NCI-H1105 treated with DMSO at 0.1 percent for 48 hours (cell line): ENCODE results near the gene RIMBP3C.
A peak's percentile ranks its signal among the peaks of the same experiment; 100 is the strongest.
"Not testable (repeated sequence)": the region's sequence is repeated elsewhere in the genome, so short reads cannot be mapped to it uniquely, and the experiment has no call there.

Experiments
- DNase-seq: peaks from one replicate; lab custom pipeline; 2025; lab: John Stamatoyannopoulos, UW

RIMBP3C gene, protein sequence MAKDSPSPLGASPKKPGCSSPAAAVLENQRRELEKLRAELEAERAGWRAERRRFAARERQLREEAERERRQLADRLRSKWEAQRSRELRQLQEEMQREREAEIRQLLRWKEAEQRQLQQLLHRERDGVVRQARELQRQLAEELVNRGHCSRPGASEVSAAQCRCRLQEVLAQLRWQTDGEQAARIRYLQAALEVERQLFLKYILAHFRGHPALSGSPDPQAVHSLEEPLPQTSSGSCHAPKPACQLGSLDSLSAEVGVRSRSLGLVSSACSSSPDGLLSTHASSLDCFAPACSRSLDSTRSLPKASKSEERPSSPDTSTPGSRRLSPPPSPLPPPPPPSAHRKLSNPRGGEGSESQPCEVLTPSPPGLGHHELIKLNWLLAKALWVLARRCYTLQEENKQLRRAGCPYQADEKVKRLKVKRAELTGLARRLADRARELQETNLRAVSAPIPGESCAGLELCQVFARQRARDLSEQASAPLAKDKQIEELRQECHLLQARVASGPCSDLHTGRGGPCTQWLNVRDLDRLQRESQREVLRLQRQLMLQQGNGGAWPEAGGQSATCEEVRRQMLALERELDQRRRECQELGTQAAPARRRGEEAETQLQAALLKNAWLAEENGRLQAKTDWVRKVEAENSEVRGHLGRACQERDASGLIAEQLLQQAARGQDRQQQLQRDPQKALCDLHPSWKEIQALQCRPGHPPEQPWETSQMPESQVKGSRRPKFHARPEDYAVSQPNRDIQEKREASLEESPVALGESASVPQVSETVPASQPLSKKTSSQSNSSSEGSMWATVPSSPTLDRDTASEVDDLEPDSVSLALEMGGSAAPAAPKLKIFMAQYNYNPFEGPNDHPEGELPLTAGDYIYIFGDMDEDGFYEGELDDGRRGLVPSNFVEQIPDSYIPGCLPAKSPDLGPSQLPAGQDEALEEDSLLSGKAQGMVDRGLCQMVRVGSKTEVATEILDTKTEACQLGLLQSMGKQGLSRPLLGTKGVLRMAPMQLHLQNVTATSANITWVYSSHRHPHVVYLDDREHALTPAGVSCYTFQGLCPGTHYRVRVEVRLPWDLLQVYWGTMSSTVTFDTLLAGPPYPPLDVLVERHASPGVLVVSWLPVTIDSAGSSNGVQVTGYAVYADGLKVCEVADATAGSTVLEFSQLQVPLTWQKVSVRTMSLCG (N-terminal part only)

DNA sequence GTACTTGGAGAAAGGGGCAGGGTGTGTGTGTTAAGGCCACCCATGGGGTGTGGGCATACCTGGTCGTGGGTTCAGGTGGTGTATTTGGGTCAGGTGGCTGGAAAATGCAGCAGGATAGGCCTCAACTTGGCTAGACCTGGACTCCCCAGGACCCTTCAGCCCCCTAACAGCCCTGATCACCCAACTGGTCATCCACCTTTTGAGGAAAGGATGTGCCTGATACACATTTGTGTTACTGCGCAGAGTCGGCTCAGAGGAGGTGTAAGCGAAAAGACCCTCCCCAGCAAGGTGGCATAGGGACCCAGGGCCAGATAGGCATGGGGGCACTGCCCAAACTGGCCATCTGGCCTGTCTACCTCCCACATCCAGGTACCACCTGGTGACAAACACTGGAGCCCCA, at the start of gene RIMBP3C:
TSS of gene RIMBP3C (minus strand) at position 101 of the 400 bp plus-strand sequence. CDS start 485 bp downstream, outside the sequence.
- not testable (repeated sequence) for DNase-seq

DNA sequence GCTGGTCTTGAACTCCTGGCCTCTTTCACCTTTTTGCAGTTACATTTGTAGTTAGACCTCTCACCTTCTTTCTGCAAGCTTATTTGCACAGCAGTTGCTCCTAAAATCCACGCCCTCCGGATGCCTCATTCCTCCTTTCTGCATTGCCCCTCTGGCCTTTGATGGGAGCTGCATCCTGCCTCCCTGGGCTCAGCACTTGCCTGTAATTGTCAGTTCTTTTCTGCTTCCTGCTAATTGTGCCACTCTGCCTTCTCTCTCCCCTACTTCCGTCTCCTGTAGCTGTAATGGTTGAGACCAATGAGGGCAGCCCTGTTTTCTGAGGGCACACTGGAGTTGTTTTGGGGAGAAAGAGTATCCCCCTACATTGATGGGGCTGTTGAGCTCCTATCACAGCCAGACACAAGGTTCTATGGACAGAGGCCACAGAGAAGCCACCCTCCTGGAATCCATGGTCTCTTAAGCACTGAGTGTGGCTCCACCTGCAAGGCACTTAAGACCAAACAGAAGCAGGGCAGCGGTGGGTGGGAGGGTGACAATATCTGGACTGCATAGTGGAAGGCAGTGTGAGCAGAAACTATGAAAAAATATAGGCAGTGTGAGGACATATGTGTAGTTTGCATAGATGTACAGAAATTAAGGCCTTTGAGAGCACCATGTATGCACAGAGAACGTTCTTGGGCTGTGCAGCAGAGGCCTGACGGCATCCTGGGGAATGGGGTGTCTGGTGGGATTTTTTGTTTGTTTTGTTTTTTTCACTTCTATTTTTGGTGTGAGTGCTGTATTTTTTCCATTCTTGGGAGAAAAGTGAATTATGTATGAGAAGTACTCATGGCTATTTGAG, 48.0 kb upstream of the RIMBP3C start:
- no peak for DNase-seq

DNA sequence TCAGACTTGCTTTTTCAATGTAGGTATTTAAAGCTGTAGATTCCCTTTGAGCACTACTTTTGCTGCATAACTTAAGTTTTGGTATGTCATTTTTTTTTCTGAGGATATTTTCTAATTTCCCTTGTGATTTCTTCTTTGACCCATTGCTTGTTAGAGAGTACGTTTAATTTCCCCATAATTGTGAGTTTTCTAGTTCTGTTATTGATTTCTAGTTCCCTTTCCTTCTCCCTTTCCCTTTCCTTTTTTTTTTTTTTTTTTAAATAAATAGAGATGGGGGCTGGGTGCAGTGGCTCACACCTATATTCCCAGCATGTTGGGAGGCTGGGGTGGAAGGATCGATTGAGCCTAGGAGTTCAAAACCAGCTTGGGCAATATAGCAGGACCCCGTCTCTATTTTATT, 47.0 kb upstream of the RIMBP3C start:
- DNase-seq: no peak

DNA sequence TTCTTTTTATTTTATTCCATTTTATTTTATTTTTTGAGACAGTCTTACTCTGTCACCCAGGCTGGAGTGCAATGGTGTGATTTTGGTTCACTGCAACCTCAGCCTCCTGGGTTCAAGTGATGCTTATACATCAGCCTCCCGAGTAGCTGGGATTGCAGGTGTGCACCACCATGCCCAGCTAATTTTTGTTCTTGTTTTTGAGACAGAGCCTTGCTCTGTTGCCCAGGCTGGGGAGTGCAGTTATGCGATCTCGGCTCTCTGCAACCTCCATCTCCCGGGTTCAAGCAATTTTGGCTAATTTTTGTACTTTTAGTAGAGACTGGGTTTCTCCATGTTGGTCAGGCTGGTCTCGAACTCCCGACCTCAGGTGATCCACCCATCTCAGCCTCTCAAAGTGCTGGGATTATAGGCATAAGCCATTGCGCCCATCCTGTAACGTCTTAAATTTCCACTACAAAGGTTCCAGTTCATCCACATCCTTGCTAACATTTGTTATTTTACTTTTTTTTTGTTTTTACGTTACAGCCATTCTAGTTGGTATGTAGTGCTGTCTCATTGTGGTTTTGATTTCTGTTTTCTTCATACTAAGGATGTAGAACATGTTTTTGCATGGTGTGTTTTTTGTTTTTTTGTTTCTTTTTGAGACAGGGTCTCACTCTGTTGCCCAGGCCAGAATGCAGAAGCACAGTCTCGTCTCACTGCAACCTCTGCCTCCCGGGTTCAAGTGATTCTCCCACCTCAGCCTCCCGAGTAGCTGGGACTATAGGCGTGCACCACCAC, 45.3 kb upstream of the RIMBP3C start:
- not testable (repeated sequence) for DNase-seq

DNA sequence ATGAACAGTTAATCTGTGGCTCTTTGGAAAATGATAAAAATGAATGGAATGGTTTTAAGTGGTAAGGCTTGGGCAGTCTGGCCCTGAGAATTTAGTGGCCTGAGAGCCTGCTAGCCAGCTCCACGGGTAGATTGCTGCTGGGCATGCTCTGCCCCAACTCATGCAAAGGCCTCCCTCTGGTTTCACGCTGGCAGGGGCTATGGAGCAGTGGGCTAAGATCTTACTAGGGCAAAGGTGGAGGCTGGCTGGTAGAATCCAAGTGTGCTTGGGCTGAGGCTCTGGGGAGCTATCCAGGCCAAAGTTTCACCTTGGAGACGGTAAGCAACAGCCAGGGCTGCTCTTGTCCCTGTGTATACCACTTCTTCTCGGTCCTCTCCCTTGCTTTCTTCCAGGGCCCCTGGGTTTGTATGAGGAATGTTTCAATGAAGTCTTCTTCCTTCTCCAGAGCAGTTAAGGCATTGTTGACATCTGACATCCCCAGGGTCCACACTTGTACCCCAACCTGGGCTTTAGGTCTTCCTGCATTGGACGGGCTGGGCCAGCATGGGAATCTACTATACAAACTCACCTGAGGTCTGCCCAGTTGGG, 43.7 kb upstream of the RIMBP3C start:
- DNase-seq: no peak

DNA sequence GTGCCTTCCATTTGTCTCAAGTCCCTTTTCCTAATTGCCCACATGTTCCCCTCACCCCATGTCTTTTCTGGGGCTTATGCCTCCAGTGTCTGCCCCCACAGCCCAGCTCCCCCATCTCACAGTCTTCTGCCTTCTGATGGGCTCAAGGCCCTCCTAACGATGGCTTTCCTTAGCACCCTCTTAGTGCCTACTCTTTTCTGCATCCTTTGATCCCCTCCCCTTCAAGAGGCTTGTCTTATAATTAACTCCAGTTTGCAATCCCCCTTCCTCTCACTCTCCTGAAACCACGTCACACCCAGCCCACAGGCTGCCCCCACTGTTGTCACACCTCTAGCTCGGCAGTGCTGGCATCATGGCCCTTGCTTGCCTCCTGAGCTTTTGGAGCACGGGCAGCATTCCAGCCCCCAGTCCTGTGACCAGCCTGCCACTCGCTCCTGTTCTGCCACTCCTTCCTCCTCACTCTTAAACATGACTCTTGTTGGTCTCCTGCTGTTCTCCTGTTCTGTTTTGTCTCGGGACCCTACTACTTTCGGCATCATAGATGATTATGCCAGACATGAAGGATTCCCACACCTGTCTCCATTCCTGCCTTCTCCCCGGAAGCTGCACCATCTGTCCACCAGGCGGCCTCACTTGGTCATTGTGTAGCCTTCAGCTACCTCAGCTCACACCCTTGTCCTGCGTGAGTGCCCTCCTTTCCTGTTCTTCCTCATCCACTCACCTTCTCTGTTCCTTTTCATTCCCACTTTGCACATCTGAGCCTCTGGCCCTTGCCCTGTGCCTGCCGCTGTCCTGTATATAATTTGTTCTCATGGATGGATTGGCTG, 42.4 kb upstream of the RIMBP3C start:
- DNase-seq: no peak

DNA sequence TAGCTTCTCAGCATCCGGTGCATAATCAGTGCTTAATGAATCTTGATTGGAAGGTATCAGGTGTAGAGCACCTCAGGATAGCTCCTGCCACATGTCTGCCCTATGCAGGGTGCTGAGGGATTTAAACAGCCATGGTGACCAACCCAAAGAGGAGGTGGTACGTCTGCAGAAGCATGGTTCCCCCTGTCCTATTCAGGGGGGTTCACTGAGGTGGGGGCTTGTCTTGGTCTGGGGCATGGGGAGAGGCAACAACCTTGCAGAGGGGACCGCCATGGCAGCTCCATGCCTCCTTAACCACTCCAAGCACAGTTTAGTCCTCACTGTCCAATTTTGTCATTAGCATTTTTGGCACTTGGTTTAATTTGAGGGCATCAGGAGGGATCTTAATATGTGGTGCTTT, 41.2 kb upstream of the RIMBP3C start:
- no peak for DNase-seq

DNA sequence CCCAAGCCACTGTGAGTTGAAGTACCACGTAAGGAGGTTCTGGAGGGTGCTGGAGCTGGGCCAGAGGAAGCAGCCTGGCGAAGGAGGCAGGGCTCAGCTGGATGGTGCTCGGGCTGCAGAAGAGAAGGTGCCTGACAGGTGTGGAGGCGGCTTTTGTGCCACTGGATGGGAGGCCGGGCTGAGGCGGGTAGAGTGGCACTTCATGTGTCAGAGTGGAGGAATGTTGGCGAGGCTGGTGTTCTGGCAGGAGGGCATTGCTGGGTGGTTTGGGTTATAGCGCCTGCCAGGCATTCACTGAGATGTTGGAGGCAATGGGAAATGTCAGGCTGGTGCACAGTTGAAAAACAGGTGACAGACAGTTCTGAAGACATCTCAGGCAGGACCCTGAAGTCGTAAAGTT, 40.4 kb upstream of the RIMBP3C start:
- no peak for DNase-seq

DNA sequence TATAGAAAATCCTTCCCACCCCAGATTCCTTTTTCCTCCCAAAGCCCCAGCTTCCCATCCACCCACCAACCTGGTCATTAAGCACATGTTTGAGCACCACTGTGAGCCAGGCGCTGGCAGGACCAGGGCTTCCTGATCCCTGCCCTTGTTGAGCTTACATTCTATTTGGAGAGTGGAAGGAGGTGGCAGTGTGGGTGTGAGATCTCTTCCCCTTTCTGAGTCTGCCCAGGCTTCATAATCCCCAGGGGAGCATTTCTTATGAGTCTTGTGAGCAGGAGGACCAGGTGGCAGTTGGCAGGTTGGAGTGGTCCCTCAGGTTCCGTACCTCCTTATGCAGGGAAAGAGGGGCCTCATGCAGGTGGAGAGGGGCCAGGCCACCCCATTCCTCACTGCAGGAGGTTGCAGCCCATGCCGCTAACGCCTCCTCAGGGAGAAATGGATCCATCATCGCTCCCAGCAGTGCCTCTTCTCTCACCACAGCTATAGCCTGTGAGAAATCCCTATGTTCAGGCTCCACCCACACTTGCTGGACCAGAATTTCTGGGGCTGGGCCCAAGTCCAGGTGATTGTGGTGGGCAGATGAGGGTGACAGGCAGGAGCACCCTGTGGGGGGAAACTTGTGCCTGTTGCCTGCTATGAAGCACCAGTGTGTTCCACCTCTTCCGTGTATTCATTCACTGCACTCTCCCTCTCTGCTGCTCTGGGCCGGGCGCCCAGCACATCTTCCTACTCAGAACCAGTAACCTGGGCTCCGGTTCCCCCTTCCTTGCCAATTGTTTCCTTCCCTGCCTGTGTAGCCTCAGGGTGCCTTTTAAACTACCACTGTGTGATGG, 39.8 kb upstream of the RIMBP3C start:
- no peak for DNase-seq

DNA sequence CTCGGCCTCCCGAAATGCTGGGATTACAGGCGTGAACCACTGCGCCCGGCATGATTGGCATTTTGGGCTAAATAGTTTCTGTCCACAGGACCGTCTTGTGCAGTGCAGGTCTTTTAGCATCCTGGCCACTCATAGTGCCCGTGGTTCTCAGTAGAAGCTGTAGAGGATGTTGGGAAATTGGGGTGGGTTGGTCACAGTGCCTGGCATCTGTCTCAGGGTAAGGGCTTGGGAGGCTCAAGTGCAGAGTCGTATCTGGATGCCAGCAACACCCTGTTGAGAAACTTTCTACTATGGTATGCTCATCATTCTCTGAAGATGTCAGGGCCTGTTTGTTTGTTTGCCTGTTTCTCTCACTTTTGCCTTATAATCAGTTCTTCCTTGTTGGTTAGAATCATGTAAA, 38.1 kb upstream of the RIMBP3C start:
- DNase-seq: no peak

DNA sequence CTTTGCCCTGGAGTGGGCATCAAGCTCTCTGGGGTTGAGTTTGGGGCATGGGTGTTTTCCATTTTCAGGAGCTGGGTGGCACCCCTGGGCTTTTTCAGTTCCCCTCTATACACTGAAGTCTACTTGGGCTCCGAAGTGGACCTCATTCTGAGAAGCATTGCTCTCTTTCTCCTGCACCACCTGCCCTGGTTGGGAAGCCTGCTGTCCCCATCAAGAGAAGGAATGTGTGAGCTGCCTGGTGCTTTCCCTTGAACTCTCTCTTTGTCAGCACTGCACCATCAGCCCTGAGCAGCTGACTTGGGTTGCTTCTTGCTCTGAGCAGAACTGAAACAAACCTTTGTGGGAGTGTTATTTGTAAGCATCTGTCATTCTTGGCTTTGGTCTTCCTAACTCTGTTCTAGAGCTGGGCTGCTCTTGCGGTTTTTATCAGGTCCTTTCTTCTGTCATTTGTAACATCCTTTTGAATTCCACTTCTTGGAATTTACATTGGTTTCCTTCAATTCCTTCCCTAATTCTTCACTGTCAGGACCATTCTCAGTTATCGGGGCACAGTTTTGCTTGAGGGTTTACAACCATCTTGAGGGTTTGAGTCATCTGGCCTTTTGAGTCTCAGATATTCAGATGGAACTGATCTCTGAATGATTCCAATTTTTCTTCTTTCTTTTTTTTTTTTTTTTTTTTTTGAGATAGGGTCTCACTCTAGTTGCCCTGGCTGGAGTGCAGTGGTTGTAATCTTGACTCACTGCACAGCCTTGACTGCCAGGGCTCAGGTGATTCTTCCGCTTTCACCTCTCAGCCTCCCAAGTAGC, 36.7 kb upstream of the RIMBP3C start:
- DNase-seq: no peak

DNA sequence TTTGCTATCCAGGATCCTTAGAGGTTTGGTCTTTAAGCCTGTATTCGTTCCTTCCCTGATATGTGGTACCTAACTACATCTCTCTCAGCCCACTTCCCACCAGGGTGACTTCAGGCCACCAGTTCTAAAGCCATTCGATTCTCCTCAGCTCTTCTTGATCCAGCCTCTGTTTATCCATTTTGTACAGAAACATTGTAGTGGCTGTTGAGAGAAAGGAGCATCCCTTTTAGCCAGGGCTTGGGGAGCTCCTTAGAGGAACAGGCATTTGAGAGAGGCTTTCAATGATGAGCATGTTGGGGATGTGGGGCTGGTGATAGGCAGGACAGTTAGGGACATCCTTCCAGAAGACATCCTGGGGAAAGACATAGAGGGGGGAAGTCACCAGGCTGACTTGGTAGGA, 34.1 kb upstream of the RIMBP3C start:
- no peak for DNase-seq

DNA sequence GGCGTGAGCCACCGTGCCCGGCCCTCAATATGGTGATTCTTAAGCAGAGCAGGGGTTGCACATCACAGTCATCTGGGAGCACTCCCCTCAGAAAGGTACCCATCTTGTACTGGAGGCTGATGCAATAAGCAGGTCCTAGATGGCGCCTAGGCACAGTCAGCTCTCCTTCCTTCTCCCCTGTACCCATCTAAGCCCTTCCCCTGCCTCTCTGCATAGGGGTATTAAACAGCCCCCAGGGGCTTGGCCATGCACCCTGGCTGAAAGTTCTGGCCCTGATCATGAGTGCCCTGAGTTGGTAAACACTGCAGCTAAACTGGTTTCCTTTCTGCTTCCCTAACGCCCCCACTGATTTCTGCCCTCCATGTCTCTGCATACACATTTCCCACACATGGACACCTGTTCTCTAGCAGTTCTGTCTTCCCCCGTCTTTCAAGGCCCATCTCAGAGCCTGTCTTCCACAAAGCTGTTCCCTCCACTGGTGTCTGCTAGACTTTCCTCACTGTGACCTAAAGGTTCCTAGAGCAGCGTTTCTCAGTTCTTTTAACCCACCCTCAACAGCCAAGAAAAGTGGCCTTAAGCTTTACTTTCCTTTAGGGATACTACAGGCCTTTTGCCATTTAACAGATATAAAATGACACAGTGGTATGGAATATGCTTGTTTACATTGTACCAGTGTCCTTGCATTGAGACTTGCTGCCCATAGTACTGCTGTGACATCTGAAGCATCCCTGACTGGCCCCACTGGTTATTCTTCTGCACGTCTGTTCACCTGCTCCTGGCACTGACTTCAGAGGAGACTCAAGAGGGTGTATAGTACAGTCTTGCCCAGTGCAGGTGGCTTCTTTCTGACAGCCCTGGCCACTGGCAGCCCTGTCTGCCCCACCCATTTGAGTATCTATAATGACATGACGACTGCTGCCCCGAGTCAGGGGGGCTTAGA, 31.8 kb upstream of the RIMBP3C start:
- peak; percentile 88 for DNase-seq

DNA sequence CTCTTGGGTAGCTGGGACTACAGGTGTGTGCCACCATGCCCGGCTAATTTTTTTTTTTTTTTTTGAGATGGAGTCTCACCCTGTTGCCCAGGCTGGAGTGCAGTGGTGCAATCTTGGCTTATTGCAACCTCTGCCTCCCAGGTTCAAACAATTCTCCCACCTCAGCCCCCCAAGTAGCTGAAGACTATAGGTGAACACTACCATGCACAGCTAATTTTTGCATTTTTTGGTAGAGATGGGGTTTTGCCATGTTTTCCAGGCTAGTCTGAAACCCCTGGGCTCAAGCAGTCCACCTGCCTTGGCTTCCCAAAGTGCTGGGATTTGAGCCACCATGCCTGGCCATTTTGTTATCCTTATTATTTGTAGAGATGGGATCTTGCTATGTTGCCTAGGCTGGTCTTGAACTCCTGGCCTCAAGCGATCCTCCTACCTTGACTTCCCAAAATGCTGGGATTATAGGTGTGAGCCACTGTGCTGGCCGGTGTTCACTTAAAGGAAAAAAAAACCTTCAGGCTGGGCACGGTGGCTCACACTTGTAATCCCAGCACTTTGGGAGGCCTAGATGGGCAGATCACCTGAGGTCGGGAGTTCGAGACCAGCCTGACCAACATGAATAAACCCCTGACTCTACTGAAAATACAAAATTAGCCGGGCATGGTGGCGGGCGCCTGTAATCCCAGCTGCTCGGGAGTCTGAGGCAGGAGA, 29.9 kb upstream of the RIMBP3C start:
- DNase-seq: not testable (repeated sequence)

DNA sequence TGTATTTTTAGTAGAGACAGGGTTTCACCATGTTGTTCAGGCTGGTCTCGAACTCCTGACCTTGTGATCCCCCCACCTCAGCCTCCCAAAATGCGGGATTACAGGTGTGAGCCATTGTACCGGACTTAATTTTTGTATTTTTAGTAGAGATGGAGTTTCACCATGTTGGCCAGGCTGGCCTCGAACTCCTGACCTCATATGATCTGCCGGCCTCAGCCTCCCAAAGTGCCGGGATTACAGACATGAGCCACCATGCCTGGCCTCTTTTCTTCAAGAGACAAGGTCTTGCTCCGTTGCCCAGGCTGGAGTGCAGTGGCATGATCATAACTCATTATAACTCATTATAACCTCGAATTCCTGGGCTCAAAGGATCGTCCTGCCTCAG, 29.4 kb upstream of the RIMBP3C start:
- DNase-seq: not testable (repeated sequence)

DNA sequence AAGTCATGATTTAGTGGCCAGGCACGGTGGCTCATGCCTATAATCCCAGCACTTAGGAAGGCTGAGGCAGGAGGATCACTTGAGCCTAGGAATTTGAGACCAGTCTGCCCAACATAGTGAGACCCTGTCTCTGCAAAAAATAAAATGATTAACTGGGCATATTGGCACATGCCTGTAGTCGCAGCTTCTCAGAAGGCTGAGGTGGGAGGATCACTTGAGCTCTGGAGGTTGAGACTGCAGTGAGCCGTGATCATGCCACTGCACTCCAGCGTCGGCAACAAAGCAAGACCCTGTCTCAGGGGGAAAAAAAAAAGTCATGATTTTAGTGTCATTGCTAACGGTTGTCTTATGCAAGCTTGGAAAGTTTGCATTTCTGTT, 28.2 kb upstream of the RIMBP3C start:
- DNase-seq: no peak
